ENCODE data around the gene SHMT1.
A peak's percentile ranks its signal among the peaks of the same experiment; 100 is the strongest.
"Not testable (repeated sequence)": the region's sequence is repeated elsewhere in the genome, so short reads cannot be mapped to it uniquely, and the experiment has no call there.

Gene SHMT1

DNA sequence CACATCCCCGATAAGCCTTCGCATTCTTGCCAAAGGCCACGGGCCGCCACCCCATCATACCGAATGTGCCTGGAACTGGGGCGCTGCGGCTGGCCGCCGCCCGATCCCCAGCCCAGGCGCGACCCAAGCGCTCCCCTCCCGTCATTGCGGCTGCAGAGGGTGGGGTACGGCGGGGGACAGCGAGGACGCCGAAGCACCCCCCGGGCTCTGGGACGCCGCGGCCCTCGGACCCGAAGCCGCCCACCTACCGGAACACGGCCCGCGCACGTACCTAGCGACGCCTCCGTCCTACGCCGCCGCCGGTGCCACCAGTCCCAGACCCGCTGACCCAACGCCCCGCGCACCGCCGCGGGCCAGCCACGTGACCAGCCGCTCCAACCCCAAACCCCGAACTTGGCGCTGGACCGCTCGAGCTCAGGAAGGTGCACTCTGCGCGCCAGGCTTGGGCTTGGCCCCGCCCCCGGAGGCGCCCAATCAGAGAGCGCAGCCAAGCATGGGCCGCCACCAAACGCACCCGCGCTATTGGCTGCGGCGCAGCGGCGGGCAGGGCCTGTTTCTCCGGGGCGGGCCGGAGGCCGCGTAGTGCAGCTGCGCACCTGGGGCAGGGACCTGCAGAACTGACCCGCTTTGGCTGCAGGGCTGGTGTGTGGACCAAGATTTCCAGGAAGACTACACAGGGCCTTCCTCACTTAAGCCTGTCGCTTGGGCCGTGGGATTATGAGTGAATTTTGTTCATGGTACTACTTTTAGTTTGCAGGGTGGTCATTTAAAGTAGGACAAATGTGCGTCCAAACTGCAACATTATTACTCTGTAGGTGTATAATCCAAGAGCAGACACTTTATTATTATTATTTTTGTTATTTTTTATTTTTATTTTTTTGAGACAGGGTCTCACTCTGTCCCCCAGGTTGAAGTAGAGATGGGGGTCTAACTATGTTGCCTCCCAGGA, at the start of gene SHMT1:
SHMT1 (minus strand) TSS at position 450 of the 949 bp plus-strand sequence. CDS start 7,569 bp downstream, outside the sequence.
- peak within 1 kb of the TSS; percentile 86 for H3K4me3 ChIP-seq (replicated peaks; ENCODE audit: low read depth, low read length)
- DNase-seq (ENCODE audit: extremely low read depth, low read depth): peak; percentile 67
- no peak for TF ChIP-seq CTCF (IDR thresholded peaks at IDR 0.05; ENCODE audit: low read depth, low read length, missing control alignments)

- not testable (repeated sequence) for DNase-seq (ENCODE audit: extremely low read depth, low read depth)
- H3K4me3 ChIP-seq (replicated peaks; ENCODE audit: low read depth, low read length): peak overlapping the region; percentile 50
Measured at GRCh38 chr17:18412001-18412538, 48.7 kb upstream of the SHMT1 start.

GRCh38 chr17:18411377-18411864, 48.1 kb upstream of the SHMT1 start:
- H3K4me3 ChIP-seq (replicated peaks; ENCODE audit: low read depth, low read length): peak overlapping the region; percentile 50
- not testable (repeated sequence) for DNase-seq (ENCODE audit: extremely low read depth, low read depth)

DNA sequence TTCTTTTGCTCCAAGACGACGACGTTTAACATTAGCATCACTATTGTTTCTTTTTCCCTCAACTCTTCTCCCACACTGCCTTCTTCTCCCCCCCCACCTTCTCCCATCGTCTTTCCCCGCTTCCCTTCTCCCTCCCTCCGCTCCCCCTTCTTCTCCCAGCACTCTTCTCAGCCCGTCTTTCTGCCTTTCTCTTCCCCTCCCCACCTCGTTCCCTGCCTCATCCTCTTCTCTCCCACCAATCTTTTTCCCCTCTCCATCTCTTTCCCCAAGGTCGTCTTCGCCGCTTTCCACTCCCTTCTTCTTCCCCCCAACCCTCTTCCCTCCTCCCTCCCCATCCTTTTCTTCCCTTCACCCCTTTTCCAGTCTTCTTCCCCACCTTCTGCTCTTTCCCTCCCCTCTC, 47.4 kb upstream of the SHMT1 start:
- DNase-seq (ENCODE audit: extremely low read depth, low read depth): not testable (repeated sequence)
- peak overlapping the region; percentile 32 for H3K4me3 ChIP-seq (replicated peaks; ENCODE audit: low read depth, low read length)

DNA sequence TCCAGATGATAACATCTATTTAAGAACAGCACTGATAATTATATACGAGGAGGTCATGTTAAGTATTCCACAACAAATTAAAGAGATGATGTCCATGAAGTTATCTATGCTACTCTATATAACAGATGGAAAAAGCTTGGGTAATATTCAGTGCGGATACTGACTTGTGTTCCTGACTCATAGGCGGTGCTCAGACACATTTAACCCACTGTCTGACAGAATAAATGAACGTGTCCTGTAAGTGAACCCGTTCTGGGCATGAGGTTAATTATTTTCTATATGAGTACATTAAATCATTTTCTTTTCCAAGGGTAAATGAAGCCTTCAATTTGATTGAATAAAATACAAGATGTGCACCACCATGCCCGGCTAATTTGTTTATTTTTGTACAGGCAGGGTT, 46.0 kb upstream of the SHMT1 start:
- H3K4me3 ChIP-seq (replicated peaks; ENCODE audit: low read depth, low read length); DNase-seq (ENCODE audit: extremely low read depth, low read depth): not testable (repeated sequence)

DNA sequence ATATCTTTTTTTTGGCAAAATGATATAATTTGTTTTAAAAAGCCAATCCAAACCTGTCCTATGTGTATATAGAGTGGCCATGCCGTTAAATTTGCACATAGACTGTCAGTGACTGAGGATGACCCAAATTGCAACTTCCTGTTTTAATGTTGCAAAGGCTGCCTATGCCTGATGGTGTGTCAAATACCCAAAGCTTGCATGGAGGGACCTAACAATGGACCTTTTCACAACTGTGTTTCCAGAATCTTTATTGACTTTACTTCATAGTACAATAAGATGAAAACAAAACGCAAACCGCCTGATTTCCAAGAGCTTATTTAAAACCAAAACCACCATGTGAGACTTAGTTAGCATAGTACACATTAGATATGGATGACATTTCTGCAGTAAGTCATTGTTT, 45.6 kb upstream of the SHMT1 start:
- H3K4me3 ChIP-seq (replicated peaks; ENCODE audit: low read depth, low read length); DNase-seq (ENCODE audit: extremely low read depth, low read depth): not testable (repeated sequence)

DNA sequence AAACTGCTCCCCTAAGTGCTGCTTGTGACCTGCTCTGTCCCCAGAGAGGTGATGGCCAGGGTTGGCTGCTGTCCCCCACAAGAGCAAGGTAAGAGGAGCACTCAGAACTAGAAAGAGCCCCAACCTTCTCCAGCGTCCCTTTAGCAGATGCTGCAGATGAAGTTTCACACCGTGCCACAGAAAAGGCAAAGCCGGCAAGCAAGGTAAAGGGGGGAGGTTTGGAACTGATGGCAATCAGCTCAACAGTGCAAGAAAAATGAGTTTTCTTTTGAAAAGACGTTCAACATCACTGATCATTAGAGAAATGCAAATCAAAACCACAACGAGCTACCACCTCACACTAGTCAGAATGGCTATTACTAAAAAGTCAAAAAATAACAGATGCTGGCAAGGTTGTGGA, 40.3 kb upstream of the SHMT1 start:
- not testable (repeated sequence) for DNase-seq (ENCODE audit: extremely low read depth, low read depth)

DNA sequence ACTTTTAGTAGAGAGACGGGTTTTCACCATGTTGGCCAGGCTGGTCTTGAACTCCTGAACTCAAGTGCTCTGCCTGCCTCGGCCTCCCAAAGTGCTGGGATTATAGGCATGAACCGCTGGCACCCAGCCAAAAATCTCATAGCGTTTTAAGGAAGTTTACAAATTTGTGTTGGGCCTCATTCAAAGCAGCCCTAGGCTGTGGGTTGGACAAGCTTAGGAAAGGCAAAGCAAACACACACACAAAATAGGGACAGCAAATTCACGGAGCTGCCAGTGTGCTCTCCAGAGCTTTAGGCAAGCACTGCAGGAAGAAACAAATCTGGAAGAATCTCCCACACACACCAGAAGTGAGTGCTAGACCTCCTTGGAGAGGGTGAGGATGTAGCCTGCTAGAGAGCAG, 39.8 kb upstream of the SHMT1 start:
- not testable (repeated sequence) for DNase-seq (ENCODE audit: extremely low read depth, low read depth); H3K4me3 ChIP-seq (replicated peaks; ENCODE audit: low read depth, low read length)

More for the DNA sequence above, 40.3 kb upstream of the SHMT1 start:
- H3K4me3 ChIP-seq (replicated peaks; ENCODE audit: low read depth, low read length): not testable (repeated sequence)

GRCh38 chr17:18401872-18402590, 38.7 kb upstream of the SHMT1 start:
- DNase-seq (ENCODE audit: extremely low read depth, low read depth); H3K4me3 ChIP-seq (replicated peaks; ENCODE audit: low read depth, low read length): not testable (repeated sequence)

DNA sequence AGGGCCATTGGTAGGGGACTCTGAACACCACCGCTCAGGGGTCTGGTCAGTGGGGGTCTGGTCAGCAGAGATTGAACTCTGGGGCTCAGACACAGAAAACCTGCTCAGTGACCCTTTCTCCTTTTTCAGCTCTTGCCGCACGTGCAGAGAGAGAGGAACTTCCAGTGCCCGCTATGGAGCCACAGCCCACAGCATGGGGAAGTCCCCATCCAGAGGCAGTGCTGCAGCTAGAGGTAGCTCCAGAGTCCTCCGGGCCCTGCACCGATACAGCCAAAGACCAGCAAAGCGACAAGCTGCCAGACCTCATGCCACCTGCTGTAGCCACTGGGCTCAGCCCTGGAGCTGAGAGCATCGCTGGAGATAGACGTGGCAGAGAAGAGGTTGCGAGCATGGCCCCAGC, 25.4 kb upstream of the SHMT1 start:
- not testable (repeated sequence) for H3K4me3 ChIP-seq (replicated peaks; ENCODE audit: low read depth, low read length); DNase-seq (ENCODE audit: extremely low read depth, low read depth)

DNA sequence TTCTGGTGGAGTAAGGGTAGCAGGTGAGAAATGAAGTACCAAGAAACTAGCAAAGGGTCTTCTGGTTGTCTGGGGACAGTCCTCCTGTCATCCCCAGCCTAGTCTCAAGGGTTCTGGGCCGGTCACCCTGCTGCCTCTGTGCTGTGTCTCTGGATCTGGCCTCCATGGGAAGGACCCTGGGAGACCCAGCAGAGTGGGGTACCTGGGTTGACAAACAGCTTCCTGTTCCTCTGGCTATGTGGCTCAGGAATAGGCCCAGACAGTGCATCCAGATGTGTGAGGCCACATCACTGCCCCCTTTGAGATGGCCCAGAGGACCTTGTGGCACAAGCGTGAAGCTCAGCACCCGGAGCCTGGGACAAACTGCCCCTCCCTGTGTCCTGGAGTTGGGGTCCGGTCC, 24.9 kb upstream of the SHMT1 start:
- not testable (repeated sequence) for DNase-seq (ENCODE audit: extremely low read depth, low read depth); H3K4me3 ChIP-seq (replicated peaks; ENCODE audit: low read depth, low read length)

DNA sequence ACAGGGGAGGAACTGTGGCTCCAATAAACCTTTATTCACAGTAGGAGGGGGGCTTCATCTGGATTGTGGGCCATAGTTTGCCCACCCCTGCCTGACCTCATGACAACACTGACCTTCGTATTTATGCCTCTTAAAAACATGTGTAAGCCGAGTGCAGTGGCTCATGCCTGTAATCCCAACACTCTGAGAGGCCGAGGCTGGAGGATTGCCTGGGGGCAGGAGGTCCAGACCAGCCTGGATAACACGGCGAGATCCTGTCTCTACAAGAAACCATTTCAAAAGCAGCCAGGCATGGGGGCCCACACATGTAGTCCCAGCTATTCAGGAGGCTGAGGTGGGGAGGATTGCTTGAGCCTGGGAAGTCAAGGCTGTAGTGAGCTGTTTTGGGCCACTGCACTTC, 24.2 kb upstream of the SHMT1 start:
- H3K4me3 ChIP-seq (replicated peaks; ENCODE audit: low read depth, low read length): not testable (repeated sequence)

DNA sequence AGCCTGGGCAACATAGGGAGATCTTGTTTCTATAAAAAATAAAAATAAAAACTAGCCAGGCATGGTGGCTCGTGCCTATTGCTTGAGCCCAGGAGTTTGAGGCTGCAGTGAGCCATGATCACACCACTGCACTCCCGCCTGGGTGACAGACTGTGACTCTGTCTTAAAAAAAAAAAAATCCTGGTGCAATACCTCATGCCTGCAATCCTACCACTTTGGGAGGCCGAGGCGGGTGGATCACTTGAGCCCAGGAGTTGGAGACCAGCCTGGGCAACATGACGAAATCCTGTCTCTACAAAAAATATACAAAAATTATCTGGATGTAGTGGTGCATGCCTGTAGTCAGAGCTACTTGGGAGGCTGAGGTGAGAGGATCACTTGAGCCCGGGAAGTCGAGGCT, 20.9 kb upstream of the SHMT1 start:
- not testable (repeated sequence) for H3K4me3 ChIP-seq (replicated peaks; ENCODE audit: low read depth, low read length); DNase-seq (ENCODE audit: extremely low read depth, low read depth)

More for the DNA sequence above, 24.2 kb upstream of the SHMT1 start:
- not testable (repeated sequence) for DNase-seq (ENCODE audit: extremely low read depth, low read depth)

- not testable (repeated sequence) for DNase-seq (ENCODE audit: extremely low read depth, low read depth); H3K4me3 ChIP-seq (replicated peaks; ENCODE audit: low read depth, low read length)
Measured at GRCh38 chr17:18383079-18383481, 19.7 kb upstream of the SHMT1 start.

Data from HFF-Myc (cell line).